SK-N-SH (cell line): ENCODE results near the gene TM9SF1. TPM values are rescaled to one million over a fixed set of nuclear protein-coding genes. Genes with fewer than 3 reads are reported as not detected.

Experiments
- CTCF ChIA-PET: fragments of 300-600, 350-600 bp; formaldehyde crosslinking; extraction: SDS; loops from one replicate; lab custom pipeline; 2021; lab: Yijun Ruan, JAX
- POLR2A ChIA-PET: fragments of 350-600 bp; sonication (Branson Sonifier 250); formaldehyde crosslinking; extraction: SDS; loops from one replicate; lab custom pipeline; 2020; ENCODE audit warnings: antibody characterized with exemption, inconsistent platforms; lab: Yijun Ruan, JAX
- DNase-seq: peaks from one replicate; pipeline ENCODE4 v3.0.0; 2012
- H2AFZ ChIP-seq: fragments of 200-600 bp; sonication (generic); 2 replicates; pipeline ENCODE4 v1.8.1; 2016; ENCODE audit warnings: antibody characterized with exemption, mild to moderate bottlenecking, low read depth
- H3F3A ChIP-seq: fragments of 200-600 bp; sonication (generic); replicated peaks from 2 replicates; pipeline ENCODE3; 2016; ENCODE audit warnings: antibody characterized with exemption, mild to moderate bottlenecking; ENCODE audit not compliant: insufficient read depth
- H3K27ac ChIP-seq, 2 experiments: fragments of 200-500 bp in 1 of 2; fragments of 200-600 bp in 1 of 2; sonication (Bioruptor generic) in 1 of 2; sonication (generic), shearing (Covaris generic) in 1 of 2; 2 replicates each; pipeline versions ENCODE4 v1.5.1 to v1.6.1; 2014 to 2016; ENCODE audit warnings: low read depth in 2 of 2, inconsistent platforms in 1 of 2, low read length in 1 of 2, mild to moderate bottlenecking in 1 of 2, mixed read lengths in 1 of 2
- H3K27me3 ChIP-seq: fragments of 200-600 bp; sonication (generic), shearing (Covaris generic); 2 replicates; pipeline ENCODE4 v1.6.1; 2016; ENCODE audit warnings: mixed run types; ENCODE audit not compliant: insufficient read depth
- H3K36me3 ChIP-seq, 2 experiments: fragments of 200-500 bp in 1 of 2; fragments of 200-600 bp in 1 of 2; sonication (Bioruptor generic) in 1 of 2; sonication (generic) in 1 of 2; replicated peaks in 1 of 2; 2 replicates each; pipeline versions ENCODE3 to v1.5.1; 2014 to 2016; ENCODE audit warnings: low read length in 1 of 2, mild to moderate bottlenecking in 1 of 2; ENCODE audit not compliant: insufficient read depth in 2 of 2, control insufficient read depth in 1 of 2
- H3K4me1 ChIP-seq, 2 experiments: fragments of 200-500 bp in 1 of 2; fragments of 200-600 bp in 1 of 2; sonication (Bioruptor generic) in 1 of 2; sonication (generic), shearing (Covaris generic) in 1 of 2; 2 replicates each; pipeline versions ENCODE4 v1.5.1 to v1.6.1; 2014 to 2016; ENCODE audit warnings: low read depth in 1 of 2, low read length in 1 of 2, mixed run types in 1 of 2; ENCODE audit not compliant: insufficient read depth in 2 of 2, control insufficient read depth in 1 of 2
- H3K4me2 ChIP-seq: fragments of 200-600 bp; sonication (generic), shearing (Covaris generic); 2 replicates; pipeline ENCODE4 v1.6.1; 2017; ENCODE audit warnings: mixed run types
- H3K4me3 ChIP-seq, 2 experiments: fragments of 200-500 bp in 1 of 2; fragments of 200-600 bp in 1 of 2; sonication (Bioruptor generic) in 1 of 2; sonication (generic), shearing (Covaris generic) in 1 of 2; 2 replicates each; pipeline versions ENCODE4 v1.5.1 to v1.8.1; 2014 to 2016; ENCODE audit warnings: low read depth in 2 of 2, inconsistent platforms in 1 of 2, low read length in 1 of 2, mild to moderate bottlenecking in 1 of 2, mixed read lengths in 1 of 2, moderate library complexity in 1 of 2
- H3K79me2 ChIP-seq: fragments of 200-600 bp; sonication (generic); 2 replicates; pipeline ENCODE4 v1.8.1; 2017; ENCODE audit warnings: mild to moderate bottlenecking; ENCODE audit not compliant: insufficient read depth
- H3K9ac ChIP-seq: fragments of 200-600 bp; sonication (generic); 2 replicates; pipeline ENCODE4 v1.6.1; 2017; ENCODE audit warnings: mixed run types
- H3K9me2 ChIP-seq: fragments of 200-600 bp; sonication (generic); 2 replicates; pipeline ENCODE4 v1.6.1; 2017; ENCODE audit warnings: mixed run types
- H3K9me3 ChIP-seq: fragments of 200-600 bp; sonication (generic); 2 replicates; pipeline ENCODE4 v1.6.1; 2017; ENCODE audit warnings: mixed run types, mild to moderate bottlenecking, moderate library complexity
- H4K20me1 ChIP-seq: fragments of 200-600 bp; sonication (generic); 2 replicates; pipeline ENCODE4 v1.6.1; 2017; ENCODE audit warnings: mild to moderate bottlenecking, mixed run types; ENCODE audit not compliant: insufficient read depth
- CHD2 ChIP-seq: fragments of 150-350 bp; IDR thresholded peaks from 2 replicates; pipeline ENCODE4 v1.6.1; 2018; ENCODE audit warnings: low read length; ENCODE audit not compliant: partially characterized antibody
- CTCF ChIP-seq: fragments of 200-600 bp; sonication (generic); IDR thresholded peaks from 2 replicates; pipeline ENCODE4 v1.6.1; 2017; ENCODE audit warnings: antibody characterized with exemption, mild to moderate bottlenecking, moderate library complexity
- EZH2phosphoT487 ChIP-seq: fragments of 200-600 bp; sonication (generic); IDR thresholded peaks from 2 replicates; pipeline ENCODE4 v1.6.1; 2017; ENCODE audit warnings: low read depth, mixed run types, mild to moderate bottlenecking, antibody characterized with exemption, moderate library complexity, borderline replicate concordance
- GATA2 ChIP-seq: sonication (generic); formaldehyde crosslinking; IDR thresholded peaks from 2 replicates; pipeline ENCODE4 v1.5.0; 2020; ENCODE audit warnings: mild to moderate bottlenecking, missing genetic modification reagents
- JUND ChIP-seq: IDR thresholded peaks from 2 replicates; pipeline ENCODE4 v1.4.0; 2012
- MEF2A ChIP-seq: IDR thresholded peaks from 2 replicates; pipeline ENCODE4 v1.4.0; 2012; ENCODE audit warnings: low read depth, borderline replicate concordance
- NRF1 ChIP-seq: IDR thresholded peaks from 2 replicates; pipeline ENCODE4 v1.6.1; 2012; ENCODE audit warnings: low read depth, mild to moderate bottlenecking, low read length
- REST ChIP-seq: IDR thresholded peaks from 2 replicates; pipeline ENCODE4 v1.6.1; 2012; ENCODE audit warnings: mild to moderate bottlenecking, low read depth, low read length, moderate library complexity
- TCF12 ChIP-seq: IDR thresholded peaks from 2 replicates; pipeline ENCODE4 v1.4.0; 2012
- TEAD4 ChIP-seq: IDR thresholded peaks from 2 replicates; pipeline ENCODE4 v1.4.0; 2012; ENCODE audit warnings: mild to moderate bottlenecking, borderline replicate concordance; ENCODE audit not compliant: insufficient read depth
- USF1 ChIP-seq: IDR thresholded peaks from 2 replicates; pipeline ENCODE4 v1.4.0; 2012; ENCODE audit warnings: low read depth, borderline replicate concordance
- USF2 ChIP-seq: fragments of 150-350 bp; IDR thresholded peaks from 2 replicates; pipeline ENCODE4 v1.6.1; 2017; ENCODE audit warnings: antibody characterized with exemption, low read length, low read depth, borderline replicate concordance
- WGBS: methylation state at CpG from one replicate; pipeline ENCODE4 v1.1.6; 2017; ENCODE audit warnings: low lambda C conversion rate; 5-methylcytosine and 5-hydroxymethylcytosine counted together
- polyA plus RNA-seq, 3 experiments: library from polyadenylated mRNA; depleted of rRNA; stranded (reverse); fragments of >200 nt; gene quantifications; 2 replicates each; pipeline ENCODE4 v1.2.3, GENCODE V29; 2012

Gene TM9SF1
- polyA plus RNA-seq, 1 of the 3 experiments (the other 2 are of a cell fraction), result 48.7 TPM

GRCh38 chr14:24228902-24229301, 33.7 kb upstream of the TM9SF1 start:
- H2AFZ ChIP-seq, result no peak overlapping the region
- no peaks in the 10 kb centered on the region for H3K27me3 ChIP-seq
- peaks cover 19 to 29% of the 10 kb centered on the region in 2 experiments; a peak in 3 of 4 replicates for H3K4me1 ChIP-seq
- H3K27ac ChIP-seq, result no peak overlapping the region
- H3K4me2 ChIP-seq, result no peak overlapping the region
- peaks cover 95% of the 10 kb centered on the region for H3K79me2 ChIP-seq
- peaks cover 6 to 22% of the 10 kb centered on the region in 2 experiments for H3K36me3 ChIP-seq
- peaks cover 29% of the 10 kb centered on the region for H3F3A ChIP-seq
- CTCF ChIA-PET, result interaction anchor here (0.8 to 2.1 kb wide), 2 partner anchors 13 to 68 kb away, joined by 3 to 11 read pairs; partner anchors contain the start of genes IRF9 and MDP1
- POLR2A ChIA-PET, result no interaction called here
- H4K20me1 ChIP-seq, result peaks cover 9% of the 10 kb centered on the region
- H3K9me2 ChIP-seq, result no peaks in the 10 kb centered on the region
- H3K9ac ChIP-seq, result no peak overlapping the region
- TF ChIP-seq CTCF, result no peak
- no peak for TF ChIP-seq USF1
- TF ChIP-seq GATA2, result no peak
- no peak for TF ChIP-seq CHD2
- no peak for TF ChIP-seq EZH2phosphoT487
- TF ChIP-seq JUND, result no peak
- TF ChIP-seq USF2, result no peak
- TF ChIP-seq TEAD4, result no peak
- WGBS, result 0% methylated on average over 1 of the region's 1 CpG
- no peak for DNase-seq
- H3K9me3 ChIP-seq, result no peaks in the 10 kb centered on the region
- no peak overlapping the region for H3K4me3 ChIP-seq

- Histone ChIP-seq H3K27ac (no peak overlapping the region), H3F3A (peaks cover 27% of the 10 kb centered on the region), H3K9me2 (no peaks in the 10 kb centered on the region), H3K79me2 (peaks cover 100% of the 10 kb centered on the region), H4K20me1 (peaks cover 13% of the 10 kb centered on the region), H3K4me2 (no peak overlapping the region), H3K36me3 (peaks cover 6 to 22% of the 10 kb centered on the region in 2 experiments), H2AFZ (no peak overlapping the region), H3K4me1 (peaks cover 7 to 24% of the 10 kb centered on the region in 2 experiments; a peak in 3 of 4 replicates), H3K4me3 (no peak overlapping the region), H3K9me3 (no peaks in the 10 kb centered on the region)
- DNase-seq, result no peak
- WGBS, result 94% methylated on average over 1 of the region's 1 CpG
- POLR2A ChIA-PET, result no interaction called here
- TF ChIP-seq REST, result no peak
- no peak for TF ChIP-seq TCF12
- no peak for TF ChIP-seq MEF2A
- no peak for TF ChIP-seq NRF1
- TF ChIP-seq, all 33 proteins: peak for 0
- Histone ChIP-seq H3K27me3 (no peaks in the 10 kb centered on the region), H3K9ac (no peak overlapping the region)
- CTCF ChIA-PET, result interaction anchor here (2.1 kb wide), 1 partner anchor 10 kb away, joined by 11 read pairs; the partner anchor contains the start of gene MDP1
Observed at GRCh38 chr14:24226473-24226872, 31.2 kb upstream of the TM9SF1 start.
